Erythroblast (primary cell): ENCODE data around the gene ACSF3.

Experiments
- GATA1 ChIP-seq: IDR thresholded peaks from 2 replicates; pipeline ENCODE4 v1.6.1; 2011; ENCODE audit warnings: low read depth, mild to moderate bottlenecking, control low read depth, low read length, moderate library complexity
- POLR2A ChIP-seq: IDR thresholded peaks from 2 replicates; pipeline ENCODE4 v1.6.1; 2011; ENCODE audit warnings: mild to moderate bottlenecking, low read length

GRCh38 chr16:89051521-89052166 is 42.0 kb upstream of the ACSF3 start:
- no peak for TF ChIP-seq POLR2A
- no peak for TF ChIP-seq GATA1
